Activated CD4-positive, alpha-beta T cell treated with anti-CD3 and anti-CD28 coated beads for 36 hours (primary cell): ENCODE data around the gene TNFAIP8. TPM values are rescaled to one million over a fixed set of nuclear protein-coding genes. Genes with fewer than 3 reads are reported as not detected.
A peak's percentile ranks its signal among the peaks of the same experiment; 100 is the strongest.

ENCODE experiments used
- ATAC-seq: fragments of 200-7000 bp; cut with Tn5 transposase; one replicate; pipeline ENCODE4 v1.10.0; 2021; ENCODE audit warnings: mild to moderate bottlenecking, moderate library complexity
- CTCF ChIA-PET: fragments of 350-600 bp; sonication (Branson Sonifier 250); formaldehyde crosslinking; loops from one replicate; lab custom pipeline; 2021; ENCODE audit warnings: antibody characterized with exemption; lab: Charles Lee
- POLR2A ChIA-PET: fragments of 350-600 bp; sonication (Branson Sonifier 250); formaldehyde crosslinking; loops from one replicate; lab custom pipeline; 2021; ENCODE audit warnings: antibody characterized with exemption, inconsistent platforms; lab: Charles Lee
- DNase-seq: peaks from one replicate; pipeline ENCODE4 v3.0.0-alpha.2; 2020
- H3K27ac Mint-ChIP-seq: one replicate; pipeline ENCODE4 v1.8.0; 2021; ENCODE audit warnings: mixed read lengths
- H3K27me3 Mint-ChIP-seq: one replicate; pipeline ENCODE4 v1.8.0; 2021; ENCODE audit warnings: mixed read lengths
- H3K36me3 Mint-ChIP-seq: one replicate; pipeline ENCODE4 v1.8.0; 2021; ENCODE audit warnings: low read depth, mixed read lengths
- H3K4me1 Mint-ChIP-seq: one replicate; pipeline ENCODE4 v1.8.0; 2021; ENCODE audit warnings: mixed read lengths
- H3K4me3 Mint-ChIP-seq: one replicate; pipeline ENCODE4 v1.8.0; 2021; ENCODE audit warnings: mild to moderate bottlenecking, moderate library complexity, mixed read lengths
- H3K9me3 Mint-ChIP-seq: one replicate; pipeline ENCODE4 v1.8.0; 2021; ENCODE audit warnings: low read depth, mixed read lengths
- intact Hi-C, 2 experiments: fragments of 100-400 bp; cut with DNase I in 1 of 2; cut with micrococcal nuclease in 1 of 2; formaldehyde crosslinking; loops; one replicate each; pipeline versions ENCODE4 v1.14.2 to v1.15.1; 2022 to 2024; cut with DNase I, micrococcal nuclease
- total RNA-seq, 2 experiments: library from RNA; stranded (reverse); gene quantifications; one replicate each; pipeline ENCODE4 v1.2.3, GENCODE V29; 2021

Gene TNFAIP8
- total RNA-seq, 2 experiments from 2014 or later: 166 to 171 TPM

- CTCF ChIA-PET: interaction anchor here (0.6 to 1.9 kb wide), 7 partner anchors 10 to 377 kb away, joined by 3 to 7 read pairs (median 4); no protein-coding TSS in a partner anchor
- H3K36me3 Mint-ChIP-seq: peaks cover 81% of the 10 kb centered on the region
- peak overlapping the region; percentile 99 for H3K27ac Mint-ChIP-seq
- DNase-seq (no peak), ATAC-seq (peak; percentile 7)
- intact Hi-C loops: loop anchor here in 1 of 2 experiments (1.0 kb wide), 1 partner anchor 8 kb away; the partner anchor contains the start of gene TNFAIP8
- H3K27me3 Mint-ChIP-seq: no peaks in the 10 kb centered on the region
- peak overlapping the region; percentile 98 for H3K4me3 Mint-ChIP-seq
- H3K4me1 Mint-ChIP-seq: peaks cover 97% of the 10 kb centered on the region
- POLR2A ChIA-PET: interaction anchor here (0.7 to 2.2 kb wide), 5 partner anchors 9 to 49 kb away, joined by 3 to 9 read pairs (median 3); no protein-coding TSS in a partner anchor
- H3K9me3 Mint-ChIP-seq: peaks cover 1% of the 10 kb centered on the region
These were observed 8.1 kb downstream of the TNFAIP8 start for GRCh38 chr5:119363936-119364335.

GRCh38 chr5:119365847-119366539 is 10.2 kb downstream of the TNFAIP8 start:
- Mint-ChIP-seq H3K4me3 (peak overlapping the region; percentile 57), H3K27ac (peak overlapping the region; percentile 95), H3K9me3 (peaks cover 1% of the 10 kb centered on the region), H3K27me3 (no peaks in the 10 kb centered on the region), H3K4me1 (peaks cover 97% of the 10 kb centered on the region), H3K36me3 (peaks cover 82% of the 10 kb centered on the region)
- ATAC-seq (no peak), DNase-seq (no peak)
- intact Hi-C loops: loop anchor here in 1 of 2 experiments (2.0 kb wide), 1 partner anchor 33 kb away; no protein-coding TSS in a partner anchor
- POLR2A ChIA-PET: interaction anchor here (0.7 to 2.5 kb wide), 5 partner anchors 9 to 87 kb away, joined by 3 to 9 read pairs (median 3); no protein-coding TSS in a partner anchor
- CTCF ChIA-PET: interaction anchor here (0.6 to 5.3 kb wide), 15 partner anchors 9 to 378 kb away, joined by 3 to 30 read pairs (median 4); partner anchors contain the start of genes DTWD2 and TNFAIP8

- Mint-ChIP-seq H3K4me1 (peaks cover 97% of the 10 kb centered on the region), H3K4me3 (peak overlapping the region; percentile 57), H3K27ac (peak overlapping the region; percentile 95), H3K36me3 (peaks cover 84% of the 10 kb centered on the region), H3K27me3 (no peaks in the 10 kb centered on the region), H3K9me3 (peaks cover 1% of the 10 kb centered on the region)
- ChIA-PET CTCF (interaction anchor here (0.6 to 5.3 kb wide), 15 partner anchors 10 to 378 kb away, joined by 3 to 30 read pairs (median 4); partner anchors contain the start of genes DTWD2 and TNFAIP8), POLR2A (interaction anchor here (0.9 to 2.5 kb wide), 4 partner anchors 10 to 88 kb away, joined by 3 to 9 read pairs (median 5); no protein-coding TSS in a partner anchor)
- peak; percentile 24 for ATAC-seq
- DNase-seq: peak; percentile 56
- intact Hi-C loops: loop anchor here in 1 of 2 experiments (2.0 kb wide), 1 partner anchor 34 kb away; no protein-coding TSS in a partner anchor
These were observed 10.7 kb downstream of the TNFAIP8 start for GRCh38 chr5:119366540-119366881.

- Mint-ChIP-seq H3K27me3 (no peaks in the 10 kb centered on the region), H3K9me3 (peaks cover 1% of the 10 kb centered on the region), H3K4me3 (peak overlapping the region; percentile 57), H3K27ac (peak overlapping the region; percentile 95), H3K36me3 (peaks cover 77% of the 10 kb centered on the region), H3K4me1 (peaks cover 89% of the 10 kb centered on the region)
- ATAC-seq (peak; percentile 69), DNase-seq (peak; percentile 25)
- POLR2A ChIA-PET: interaction anchor here (0.6 to 2.5 kb wide), 7 partner anchors 10 to 89 kb away, joined by 3 to 9 read pairs (median 3); no protein-coding TSS in a partner anchor
- intact Hi-C loops: loop anchor here (1.0 to 2.0 kb wide), 10 partner anchors 9 to 93 kb away; no protein-coding TSS in a partner anchor
- CTCF ChIA-PET: interaction anchor here (1.2 to 5.3 kb wide), 7 partner anchors 11 to 52 kb away, joined by 3 to 30 read pairs (median 6); partner anchors contain the start of gene TNFAIP8
These were observed 11.9 kb downstream of the TNFAIP8 start for GRCh38 chr5:119367502-119368237.

- ChIA-PET CTCF (interaction anchor here (2.0 to 5.3 kb wide), 2 partner anchors 11 to 41 kb away, joined by 4 to 30 read pairs; no protein-coding TSS in a partner anchor), POLR2A (interaction anchor here (1.1 to 2.5 kb wide), 3 partner anchors 28 to 53 kb away, joined by 3 to 9 read pairs (median 5); no protein-coding TSS in a partner anchor)
- peaks cover 76% of the 10 kb centered on the region for H3K36me3 Mint-ChIP-seq
- H3K4me1 Mint-ChIP-seq: peaks cover 88% of the 10 kb centered on the region
- H3K4me3 Mint-ChIP-seq: peak overlapping the region; percentile 57
- intact Hi-C loops: loop anchor here (2.0 kb wide), 4 partner anchors 13 to 59 kb away; no protein-coding TSS in a partner anchor
- DNase-seq (peak; percentile 48), ATAC-seq (peak; percentile 22)
- peaks cover 1% of the 10 kb centered on the region for H3K9me3 Mint-ChIP-seq
- H3K27ac Mint-ChIP-seq: peak overlapping the region; percentile 95
- H3K27me3 Mint-ChIP-seq: no peaks in the 10 kb centered on the region
These were observed 12.4 kb downstream of the TNFAIP8 start for GRCh38 chr5:119368238-119368630.

- POLR2A ChIA-PET: no interaction called here
- Mint-ChIP-seq H3K36me3 (peaks cover 73% of the 10 kb centered on the region), H3K9me3 (no peaks in the 10 kb centered on the region), H3K27ac (peak overlapping the region; percentile 95), H3K4me3 (peak overlapping the region; percentile 57), H3K4me1 (peaks cover 82% of the 10 kb centered on the region), H3K27me3 (no peaks in the 10 kb centered on the region)
- CTCF ChIA-PET: interaction anchor here (1.1 to 5.3 kb wide), 10 partner anchors 9 to 54 kb away, joined by 3 to 30 read pairs (median 4); no protein-coding TSS in a partner anchor
- intact Hi-C loops: loop anchor here in 1 of 2 experiments (1.0 kb wide), 1 partner anchor 8 kb away; no protein-coding TSS in a partner anchor
- ATAC-seq (no peak), DNase-seq (no peak)
These were observed 14.7 kb downstream of the TNFAIP8 start for GRCh38 chr5:119370486-119370885.

GRCh38 chr5:119371146-119371545 is 15.3 kb downstream of the TNFAIP8 start:
- ChIA-PET CTCF (interaction anchor here (1.1 to 5.3 kb wide), 10 partner anchors 8 to 55 kb away, joined by 3 to 30 read pairs (median 4); no protein-coding TSS in a partner anchor), POLR2A (no interaction called here)
- DNase-seq (no peak), ATAC-seq (no peak)
- Mint-ChIP-seq H3K4me1 (peaks cover 75% of the 10 kb centered on the region), H3K27ac (peak overlapping the region; percentile 95), H3K27me3 (no peaks in the 10 kb centered on the region), H3K4me3 (peak overlapping the region; percentile 18), H3K9me3 (no peaks in the 10 kb centered on the region), H3K36me3 (peaks cover 68% of the 10 kb centered on the region)
- intact Hi-C loops: no loop called here

- POLR2A ChIA-PET: no interaction called here
- H3K27ac Mint-ChIP-seq: peak overlapping the region; percentile 60
- H3K9me3 Mint-ChIP-seq: no peaks in the 10 kb centered on the region
- intact Hi-C loops: no loop called here
- H3K27me3 Mint-ChIP-seq: no peaks in the 10 kb centered on the region
- CTCF ChIA-PET: interaction anchor here (0.6 to 1.9 kb wide), 8 partner anchors 8 to 83 kb away, joined by 3 to 6 read pairs (median 4); no protein-coding TSS in a partner anchor
- H3K36me3 Mint-ChIP-seq: peaks cover 72% of the 10 kb centered on the region
- H3K4me1 Mint-ChIP-seq: peaks cover 74% of the 10 kb centered on the region
- no peak overlapping the region for H3K4me3 Mint-ChIP-seq
- ATAC-seq: peak; percentile 13
- DNase-seq: no peak
These were observed 17.6 kb downstream of the TNFAIP8 start for GRCh38 chr5:119373449-119373858.

- no peaks in the 10 kb centered on the region for H3K27me3 Mint-ChIP-seq
- peak overlapping the region; percentile 67 for H3K27ac Mint-ChIP-seq
- intact Hi-C loops: no loop called here
- H3K4me1 Mint-ChIP-seq: peaks cover 71% of the 10 kb centered on the region
- no peaks in the 10 kb centered on the region for H3K9me3 Mint-ChIP-seq
- peaks cover 67% of the 10 kb centered on the region for H3K36me3 Mint-ChIP-seq
- ChIA-PET CTCF (interaction anchor here (0.6 kb wide), 1 partner anchor 94 kb away, joined by 3 read pairs; no protein-coding TSS in a partner anchor), POLR2A (no interaction called here)
- DNase-seq (no peak), ATAC-seq (no peak)
- H3K4me3 Mint-ChIP-seq: no peak overlapping the region
These were observed 19.1 kb downstream of the TNFAIP8 start for GRCh38 chr5:119374901-119375300.

GRCh38 chr5:119377066-119377465 is 21.2 kb downstream of the TNFAIP8 start:
- CTCF ChIA-PET: interaction anchor here (0.6 to 1.0 kb wide), 5 partner anchors 14 to 389 kb away, joined by 3 to 4 read pairs (median 3); partner anchors contain the start of gene DTWD2
- intact Hi-C loops: no loop called here
- Mint-ChIP-seq H3K4me1 (peaks cover 69% of the 10 kb centered on the region), H3K36me3 (peaks cover 62% of the 10 kb centered on the region), H3K27me3 (no peaks in the 10 kb centered on the region), H3K9me3 (no peaks in the 10 kb centered on the region), H3K4me3 (no peak overlapping the region), H3K27ac (peak overlapping the region; percentile 82)
- DNase-seq (no peak), ATAC-seq (no peak)
- POLR2A ChIA-PET: no interaction called here
